MM.1S (cell line): ENCODE results near the gene ASMTL.
"Not testable (repeated sequence)": the region's sequence is repeated elsewhere in the genome, so short reads cannot be mapped to it uniquely, and the experiment has no call there.

Experiments used
- DNase-seq: peaks from one replicate; pipeline ENCODE4 v3.0.0-alpha.2; 2015
- H2AFZ ChIP-seq: fragments of 300-600 bp; sonication (generic); 2 replicates; pipeline ENCODE4 v1.6.0; 2016; ENCODE audit warnings: antibody characterized with exemption, low read length
- H3F3A ChIP-seq: fragments of 300-600 bp; sonication (generic); 2 replicates; pipeline ENCODE4 v1.6.1; 2016; ENCODE audit warnings: mild to moderate bottlenecking, antibody characterized with exemption, low read length, moderate library complexity, mixed read lengths; ENCODE audit not compliant: insufficient read depth
- H3K27ac ChIP-seq: fragments of 300-600 bp; sonication (generic); 2 replicates; pipeline ENCODE4 v1.5.1; 2016; ENCODE audit warnings: mild to moderate bottlenecking, low read length
- H3K27me3 ChIP-seq: fragments of 300-600 bp; sonication (generic); replicated peaks from 2 replicates; pipeline ENCODE4 v1.6.0; 2016; ENCODE audit warnings: low read length; ENCODE audit not compliant: insufficient read depth
- H3K36me3 ChIP-seq: fragments of 300-600 bp; sonication (generic); replicated peaks from 2 replicates; pipeline ENCODE4 v1.6.1; 2016; ENCODE audit warnings: mild to moderate bottlenecking, low read length, mixed read lengths; ENCODE audit not compliant: insufficient read depth
- H3K4me1 ChIP-seq: fragments of 300-600 bp; sonication (generic); 2 replicates; pipeline ENCODE4 v1.6.1; 2016; ENCODE audit warnings: low read length, mixed read lengths
- H3K4me2 ChIP-seq: fragments of 300-600 bp; sonication (generic); 2 replicates; pipeline ENCODE4 v1.6.0; 2016; ENCODE audit warnings: low read depth, low read length
- H3K4me3 ChIP-seq: fragments of 300-600 bp; sonication (generic); 2 replicates; pipeline ENCODE4 v1.5.1; 2016; ENCODE audit warnings: low read length, mixed read lengths
- H3K79me2 ChIP-seq: fragments of 300-600 bp; sonication (generic); 2 replicates; pipeline ENCODE4 v1.6.1; 2016; ENCODE audit warnings: mixed run types, low read length, mixed read lengths
- H3K9ac ChIP-seq: fragments of 300-600 bp; sonication (generic); 2 replicates; pipeline ENCODE4 v1.6.1; 2016; ENCODE audit warnings: low read length, mixed read lengths
- H3K9me2 ChIP-seq: fragments of 300-600 bp; sonication (generic); replicated peaks from 2 replicates; pipeline ENCODE4 v1.6.1; 2016; ENCODE audit warnings: mild to moderate bottlenecking, low read length, mixed read lengths; ENCODE audit not compliant: insufficient read depth
- H3K9me3 ChIP-seq: fragments of 300-600 bp; sonication (generic); replicated peaks from 2 replicates; pipeline ENCODE4 v1.6.1; 2016; ENCODE audit warnings: mild to moderate bottlenecking, low read length, mixed read lengths; ENCODE audit not compliant: insufficient read depth
- H4K20me1 ChIP-seq: fragments of 300-600 bp; sonication (generic); 2 replicates; pipeline ENCODE4 v1.6.1; 2016; ENCODE audit warnings: mild to moderate bottlenecking, low read length, moderate library complexity, mixed read lengths; ENCODE audit not compliant: insufficient read depth
- CTCF ChIP-seq: fragments of 300-600 bp; sonication (generic); IDR thresholded peaks from 2 replicates; pipeline ENCODE4 v1.5.1; 2016; ENCODE audit warnings: antibody characterized with exemption, low read length, mixed read lengths
- EZH2 ChIP-seq: fragments of 300-600 bp; sonication (generic); optimal IDR thresholded peaks from 2 replicates; pipeline ENCODE3; 2017; ENCODE audit warnings: low read depth, mild to moderate bottlenecking, antibody characterized with exemption, low read length, mixed read lengths
- EZH2phosphoT487 ChIP-seq: fragments of 300-600 bp; sonication (generic); IDR thresholded peaks from 2 replicates; pipeline ENCODE4 v1.6.1; 2018; ENCODE audit warnings: antibody characterized with exemption, low read length

ASMTL gene

GRCh38 chrX:1475481-1475880, 22.8 kb upstream of the ASMTL start:
- Histone ChIP-seq H3K9me3 (no peaks in the 10 kb centered on the region), H3K9ac (no peak overlapping the region), H3K9me2 (no peaks in the 10 kb centered on the region), H3K27ac (no peak overlapping the region), H3K4me3 (no peak overlapping the region), H3K36me3 (no peaks in the 10 kb centered on the region), H4K20me1 (no peaks in the 10 kb centered on the region), H3F3A (no peaks in the 10 kb centered on the region; the same call in 1 of the 2 replicates), H3K27me3 (no peaks in the 10 kb centered on the region), H3K79me2 (peaks cover 57% of the 10 kb centered on the region), H2AFZ (no peak overlapping the region), H3K4me1 (peaks cover 11% of the 10 kb centered on the region; the same call in 1 of the 2 replicates), H3K4me2 (no peak overlapping the region)
- DNase-seq: no peak
- TF ChIP-seq EZH2phosphoT487: no peak
- TF ChIP-seq EZH2: no peak
- no peak for TF ChIP-seq CTCF

GRCh38 chrX:1474593-1474992, 21.9 kb upstream of the ASMTL start:
- H3K4me1 ChIP-seq: peaks cover 16% of the 10 kb centered on the region; the same call in 1 of the 2 replicates
- not testable (repeated sequence) for H3K36me3 ChIP-seq, H3K9ac ChIP-seq, H2AFZ ChIP-seq, H3K4me3 ChIP-seq, H3K9me2 ChIP-seq, H3K27me3 ChIP-seq, DNase-seq, H4K20me1 ChIP-seq, H3K9me3 ChIP-seq, H3K4me2 ChIP-seq, H3K27ac ChIP-seq, H3F3A ChIP-seq
- peaks cover 48% of the 10 kb centered on the region for H3K79me2 ChIP-seq

GRCh38 chrX:1472975-1473374, 20.3 kb upstream of the ASMTL start:
- H3K9me2 ChIP-seq: no peaks in the 10 kb centered on the region
- peaks cover 35% of the 10 kb centered on the region for H3K79me2 ChIP-seq
- no peaks in the 10 kb centered on the region for H4K20me1 ChIP-seq
- H3F3A ChIP-seq: peaks cover 13% of the 10 kb centered on the region
- H2AFZ ChIP-seq: no peak overlapping the region
- no peak overlapping the region for H3K4me2 ChIP-seq
- H3K4me3 ChIP-seq: no peak overlapping the region
- H3K9ac ChIP-seq: no peak overlapping the region
- no peak overlapping the region for H3K27ac ChIP-seq
- no peaks in the 10 kb centered on the region for H3K36me3 ChIP-seq
- no peaks in the 10 kb centered on the region for H3K9me3 ChIP-seq
- TF ChIP-seq EZH2: no peak
- TF ChIP-seq EZH2phosphoT487: no peak
- no peak for TF ChIP-seq CTCF
- no peaks in the 10 kb centered on the region for H3K27me3 ChIP-seq
- DNase-seq: no peak
- peaks cover 23% of the 10 kb centered on the region for H3K4me1 ChIP-seq

GRCh38 chrX:1468250-1468772, 15.6 kb upstream of the ASMTL start:
- Histone ChIP-seq H2AFZ (no peak overlapping the region), H3K4me1 (peaks cover 35% of the 10 kb centered on the region), H3K4me2 (peak overlapping the region; percentile 83; the same call in 1 of the 2 replicates), H3K4me3 (no peak overlapping the region), H3K27me3 (no peaks in the 10 kb centered on the region), H3K27ac (peak overlapping the region; percentile 98), H3K9me2 (no peaks in the 10 kb centered on the region), H3K79me2 (peaks cover 40% of the 10 kb centered on the region), H3K36me3 (peaks cover 7% of the 10 kb centered on the region), H3K9me3 (no peaks in the 10 kb centered on the region), H4K20me1 (no peaks in the 10 kb centered on the region), H3F3A (peaks cover 24% of the 10 kb centered on the region), H3K9ac (peak overlapping the region; percentile 66)
- peak; percentile 90 for DNase-seq
- TF ChIP-seq EZH2phosphoT487 (no peak), CTCF (peak; percentile 35)
